Measurements from ENCODE around the gene PTPRD.
"Not testable (repeated sequence)": the region's sequence is repeated elsewhere in the genome, so short reads cannot be mapped to it uniquely, and the experiment has no call there.

Gene PTPRD

DNA sequence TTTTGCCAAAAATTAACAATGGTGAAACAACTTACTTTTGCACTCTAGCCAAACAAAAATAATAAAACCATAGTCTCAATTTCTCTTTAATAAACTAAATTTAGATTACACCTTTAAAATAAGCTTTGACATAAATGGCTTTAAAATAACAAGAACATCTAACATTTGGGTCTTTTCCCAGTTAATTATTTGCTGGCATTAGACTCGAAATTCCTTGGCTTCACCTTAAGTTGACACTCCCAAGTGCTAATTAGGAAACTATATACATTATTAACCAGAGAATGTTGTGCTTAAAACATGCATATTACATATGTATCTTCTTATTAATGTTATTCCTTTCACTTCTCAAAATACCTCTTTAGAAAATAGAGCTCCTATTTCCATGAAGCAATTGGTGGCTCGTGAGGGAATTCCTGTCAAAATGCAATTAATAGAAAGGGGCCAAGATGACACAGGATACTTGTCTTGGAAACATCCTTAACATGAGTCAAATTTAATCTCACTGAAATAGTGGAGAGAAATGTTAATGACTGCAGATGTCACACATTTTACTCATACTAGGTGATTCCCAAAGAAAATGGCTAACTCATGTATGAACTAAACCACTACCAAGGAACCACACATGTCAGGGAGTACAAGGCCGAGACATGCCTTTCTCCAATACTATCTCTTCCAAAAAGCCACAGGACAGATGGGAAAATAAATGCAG, 1880.3 kb downstream of the PTPRD start:
- DNase-seq, result no peak

DNA sequence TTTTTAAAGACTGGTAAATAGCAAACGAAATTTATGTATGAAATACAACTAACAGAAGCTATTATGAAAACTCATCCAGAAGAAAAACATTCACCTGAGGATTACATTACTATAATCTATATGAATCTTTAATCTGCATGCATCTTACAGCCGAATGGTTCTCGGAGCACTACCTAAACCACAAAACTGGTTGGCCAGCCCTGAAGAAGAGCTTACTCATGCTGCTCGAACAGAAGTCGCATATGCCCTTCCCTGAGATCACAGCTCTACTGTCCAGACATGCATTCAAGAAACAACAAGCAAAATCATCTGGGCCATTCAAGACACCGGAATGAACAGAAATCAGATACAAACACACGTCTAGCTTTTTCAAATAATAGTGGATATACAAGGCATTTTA, 1882.2 kb downstream of the PTPRD start:
- no peak for DNase-seq

DNA sequence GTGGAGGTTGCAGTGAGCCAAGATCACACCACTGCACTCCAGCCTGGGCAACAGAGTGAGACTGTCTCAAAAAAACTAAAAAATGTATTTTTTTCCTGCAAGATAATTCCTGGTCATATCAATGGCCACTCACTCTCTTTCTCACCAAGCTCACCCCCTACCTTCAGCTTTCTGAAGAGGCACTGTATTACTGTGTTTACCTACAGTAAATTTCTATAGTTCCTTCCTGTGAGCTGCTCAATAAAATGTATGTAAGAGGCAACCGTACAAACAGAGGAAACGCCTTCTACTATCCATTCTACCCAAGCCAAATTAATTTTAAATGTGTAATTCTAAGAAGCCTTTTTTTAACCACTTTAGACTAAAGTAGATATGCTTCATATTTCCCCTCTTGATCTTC, 1883.9 kb downstream of the PTPRD start:
- no peak for DNase-seq

DNA sequence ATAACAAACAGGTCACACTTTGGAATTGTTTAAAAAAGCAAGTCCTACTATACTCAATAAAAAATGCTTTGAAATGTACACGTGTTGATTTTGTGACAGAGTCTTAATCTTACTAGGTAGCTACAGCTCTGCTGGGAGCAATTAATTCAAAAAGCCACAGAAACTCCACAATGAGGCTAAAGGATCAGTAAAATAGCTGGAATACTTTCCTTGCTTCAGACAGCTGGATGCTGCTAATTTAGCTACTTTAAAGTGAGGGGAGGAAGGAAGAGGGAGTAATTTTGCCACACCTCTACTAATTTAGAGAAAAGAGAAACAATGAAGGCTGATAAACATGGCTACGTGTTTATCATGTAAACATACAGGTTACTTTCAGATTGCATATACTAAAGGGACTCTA, 1885.6 kb downstream of the PTPRD start:
- no peak for DNase-seq

DNA sequence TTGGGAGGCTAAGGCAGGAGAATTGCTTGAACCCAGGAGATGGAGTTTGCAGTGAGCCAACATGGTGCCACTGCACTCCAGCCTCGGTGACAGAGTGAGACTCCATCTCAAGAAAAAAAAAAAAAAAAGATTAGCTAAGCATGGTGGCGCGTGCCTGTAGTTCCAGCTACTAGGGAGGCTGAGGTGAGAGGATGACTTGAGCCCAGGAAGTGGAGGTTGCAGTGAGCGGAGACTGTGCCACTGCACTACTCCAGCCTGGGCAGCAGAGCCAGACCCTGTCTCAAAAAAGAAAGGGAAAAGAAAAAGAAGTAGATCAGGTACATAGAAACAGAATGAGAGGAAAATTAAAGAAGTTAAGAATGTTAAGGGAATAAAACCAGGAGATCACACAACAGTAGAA, 1886.1 kb downstream of the PTPRD start:
- no peak for DNase-seq

DNA sequence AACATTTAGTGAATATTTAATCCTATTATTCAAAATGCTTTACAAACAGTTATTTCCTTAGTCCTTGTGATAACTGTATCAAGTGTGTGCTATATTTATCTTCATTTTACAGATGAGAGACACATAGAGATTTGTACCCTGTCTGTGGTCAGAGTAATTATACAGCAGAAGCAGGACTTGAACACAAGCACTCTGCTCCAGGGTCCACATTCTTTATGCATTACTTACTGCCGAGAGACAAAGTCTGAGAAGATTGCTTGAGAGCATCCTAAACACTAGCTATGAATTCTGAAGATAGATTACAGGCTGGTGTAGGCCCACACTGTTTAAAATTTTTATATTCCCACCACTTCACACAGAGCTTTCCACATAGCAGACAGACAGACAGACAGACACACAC, 1887.2 kb downstream of the PTPRD start:
- no peak for DNase-seq

DNA sequence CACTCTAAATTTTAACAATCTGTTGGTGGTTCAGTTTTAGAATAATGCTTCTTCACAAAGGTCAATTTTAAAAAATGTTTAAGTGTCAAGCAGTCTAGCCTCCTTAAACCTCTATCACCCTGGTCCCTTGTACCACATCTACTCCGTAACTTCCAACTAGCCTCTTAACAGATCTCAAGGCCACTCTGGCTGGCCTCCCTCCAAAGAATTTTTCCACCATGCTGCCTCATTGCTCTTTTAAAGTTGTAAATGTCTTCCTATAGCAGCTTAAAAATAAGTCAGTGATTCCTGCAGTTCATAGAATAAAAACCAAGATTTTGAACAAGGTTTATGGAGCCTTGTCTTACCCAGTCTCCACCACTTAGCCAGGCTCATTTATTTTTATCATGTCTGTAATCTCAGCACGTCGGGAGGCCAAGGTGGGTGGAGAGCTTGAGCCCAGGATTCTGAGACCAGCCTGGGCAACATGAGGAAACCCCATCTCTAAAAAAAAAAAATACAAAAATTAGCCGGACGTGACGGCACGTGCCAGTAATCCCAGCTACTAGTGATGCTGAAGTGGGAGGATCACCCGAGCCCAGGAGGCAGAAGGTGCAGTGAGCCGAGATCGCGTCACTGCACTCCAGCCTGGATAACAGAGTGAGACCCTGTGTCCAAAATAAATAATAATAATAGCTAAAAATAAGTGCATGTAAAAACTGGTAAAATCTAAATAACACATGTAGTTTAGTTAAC, 1888.4 kb downstream of the PTPRD start:
- DNase-seq, result no peak

DNA sequence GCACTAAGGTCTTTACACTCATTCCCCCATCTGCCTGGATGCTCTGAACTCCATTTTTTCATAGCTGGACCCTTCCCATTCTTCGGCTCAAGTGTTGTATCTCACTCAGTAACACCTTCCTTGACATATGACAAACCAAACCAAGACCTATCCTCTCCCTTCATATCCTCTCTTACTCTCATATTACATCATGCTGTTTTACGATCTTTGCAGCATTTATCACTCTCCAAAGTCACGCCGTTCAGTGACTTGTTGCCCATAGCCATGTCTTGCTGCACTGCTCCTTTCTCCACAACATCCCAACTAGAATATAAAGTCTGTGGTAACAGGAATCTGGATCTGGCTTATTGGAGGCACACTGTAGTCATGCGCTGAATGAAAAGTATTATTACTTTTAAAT, 1889.6 kb downstream of the PTPRD start:
- no peak for DNase-seq

DNA sequence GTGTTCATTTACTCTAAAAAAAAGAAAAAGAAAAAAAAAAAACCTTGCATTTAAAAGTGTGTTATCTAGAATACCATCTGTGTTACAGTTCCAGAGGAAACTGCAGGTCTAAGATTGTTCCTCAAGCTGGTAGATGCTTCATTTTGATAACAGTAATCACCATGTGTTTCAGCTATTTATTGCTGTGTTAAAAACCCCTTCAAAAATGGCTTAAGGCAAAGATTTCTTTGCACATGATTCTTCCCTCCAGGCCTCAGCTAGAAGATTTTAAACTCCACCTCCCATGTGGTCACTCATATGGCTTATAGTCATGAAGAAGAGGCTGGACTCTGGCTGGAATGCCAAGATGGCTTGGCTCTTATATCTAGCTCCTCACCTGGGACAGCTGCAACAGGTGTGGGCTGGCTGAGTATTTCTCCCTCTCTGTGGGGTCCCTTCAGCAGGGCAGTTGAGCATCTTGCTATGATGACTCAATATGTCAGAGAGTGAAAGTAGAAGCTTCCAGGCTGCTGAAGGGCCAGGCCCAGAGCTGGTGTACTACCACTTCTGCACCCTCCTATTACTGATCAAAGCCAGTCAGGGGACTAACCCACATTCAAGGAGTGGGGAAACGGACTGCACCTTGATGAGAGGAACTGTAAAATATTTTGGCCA, 1892.8 kb downstream of the PTPRD start:
- DNase-seq, result no peak

DNA sequence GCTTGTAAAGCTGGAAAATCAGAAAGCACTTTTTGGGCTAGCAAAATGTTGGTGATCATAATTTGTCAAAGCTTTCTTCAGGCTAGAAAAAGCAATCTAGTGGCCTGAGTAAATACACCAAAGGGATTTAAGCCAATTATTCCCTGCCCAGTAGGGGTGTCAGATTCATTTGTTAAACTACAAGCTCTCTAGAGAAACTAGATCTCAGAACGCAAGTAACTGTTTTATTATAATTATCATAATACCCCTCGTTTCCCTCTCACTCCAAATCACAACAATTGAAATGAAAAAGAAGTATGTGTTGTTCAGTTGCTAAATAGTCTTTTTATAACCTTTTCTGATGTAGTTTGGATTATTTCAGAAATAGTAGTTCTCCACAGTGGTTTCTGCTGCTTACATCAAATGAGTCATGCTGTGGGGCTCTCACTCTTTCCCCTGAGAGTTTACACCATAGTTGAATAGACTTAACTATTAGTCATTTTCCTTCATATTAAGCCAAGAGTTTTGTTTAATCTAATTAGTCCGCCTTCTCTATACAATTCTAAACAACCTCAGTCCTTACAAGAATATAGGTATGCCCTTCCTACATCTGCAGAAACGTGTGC, 1894.6 kb downstream of the PTPRD start:
- no peak for DNase-seq

DNA sequence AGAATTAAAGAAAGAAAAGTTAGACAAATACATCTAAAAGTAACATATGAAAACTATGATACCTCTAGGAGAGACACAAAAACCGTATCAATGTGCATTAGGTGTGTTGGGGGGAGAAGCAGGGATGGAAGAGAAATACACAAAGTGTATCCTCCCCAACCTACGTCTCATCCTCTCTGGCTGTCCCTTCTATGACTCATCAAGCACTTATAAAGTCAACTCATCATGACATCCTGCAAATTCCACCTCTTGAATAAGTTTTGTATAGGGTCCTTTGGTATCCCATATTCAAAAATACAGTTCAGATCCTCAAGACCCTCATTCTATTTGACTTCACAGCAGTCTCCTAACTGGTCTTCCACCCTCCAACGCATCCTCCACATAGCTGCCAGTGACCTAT, 1895.7 kb downstream of the PTPRD start:
- DNase-seq, result no peak

DNA sequence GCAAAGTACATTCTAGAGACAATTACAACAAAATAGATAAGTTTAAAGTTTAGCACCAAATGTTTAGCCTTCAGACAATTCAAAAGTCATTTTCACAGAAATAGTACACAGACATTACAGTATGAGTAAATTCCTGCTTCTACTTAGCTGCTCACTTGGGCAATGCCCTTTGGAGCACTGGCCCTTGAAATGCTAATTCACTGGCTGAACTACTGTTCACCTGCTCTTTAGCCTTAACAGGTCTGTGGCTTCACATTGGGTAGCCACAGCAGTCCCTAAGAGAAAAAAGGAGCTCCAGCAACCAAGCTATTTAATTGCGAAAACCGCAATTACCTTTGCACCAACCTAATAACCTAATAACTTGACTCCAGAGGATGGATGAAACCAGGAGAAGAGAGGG, 1897.0 kb downstream of the PTPRD start:
- no peak for DNase-seq

DNA sequence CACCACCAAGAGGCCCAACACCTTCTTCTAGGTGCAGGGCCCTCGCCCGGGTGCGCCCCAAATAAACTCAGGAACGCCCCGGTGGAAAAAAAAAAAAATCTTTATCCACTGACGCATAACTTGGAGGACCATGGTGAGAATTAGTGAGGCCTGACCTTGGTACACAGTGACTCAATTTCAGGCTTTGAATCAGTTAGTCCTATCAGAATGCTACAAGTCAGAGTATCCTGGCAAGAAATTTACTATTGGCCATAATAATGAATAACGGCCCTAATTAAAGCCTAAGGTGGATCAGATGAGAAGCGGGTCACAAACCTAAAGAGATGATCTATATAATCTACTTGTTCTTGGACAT, 1899.0 kb downstream of the PTPRD start:
- no peak for DNase-seq

DNA sequence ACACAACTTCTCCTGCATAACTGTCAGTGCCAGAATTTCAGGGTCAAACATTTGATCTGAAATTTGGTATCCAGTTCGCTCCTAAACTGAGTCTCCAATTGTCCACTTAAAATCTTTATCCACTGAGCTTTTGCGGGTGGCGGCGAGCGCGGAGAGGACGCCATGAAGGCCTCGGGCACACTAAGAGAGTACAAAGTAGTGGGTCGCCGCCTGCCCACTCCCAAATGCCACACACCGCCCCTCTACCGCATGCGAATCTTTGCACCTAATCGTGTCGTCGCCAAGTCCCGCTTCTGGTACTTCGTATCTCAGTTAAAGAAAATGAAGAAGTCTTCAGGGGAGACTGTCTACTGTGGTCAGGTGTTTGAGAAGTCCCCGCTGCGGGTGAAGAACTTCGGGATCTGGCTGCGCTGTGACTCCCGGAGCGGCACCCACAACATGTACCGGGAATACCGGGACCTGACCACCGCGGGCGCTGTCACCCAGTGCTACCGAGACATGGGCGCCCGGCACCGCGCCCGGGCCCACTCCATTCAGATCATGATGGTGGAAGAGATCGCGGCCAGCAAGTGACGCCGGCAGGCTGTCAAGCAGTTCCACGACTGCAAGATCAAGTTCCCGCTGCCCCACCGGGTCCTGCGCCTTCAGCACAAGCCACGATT, 1899.5 kb downstream of the PTPRD start:
- DNase-seq, result no peak

DNA sequence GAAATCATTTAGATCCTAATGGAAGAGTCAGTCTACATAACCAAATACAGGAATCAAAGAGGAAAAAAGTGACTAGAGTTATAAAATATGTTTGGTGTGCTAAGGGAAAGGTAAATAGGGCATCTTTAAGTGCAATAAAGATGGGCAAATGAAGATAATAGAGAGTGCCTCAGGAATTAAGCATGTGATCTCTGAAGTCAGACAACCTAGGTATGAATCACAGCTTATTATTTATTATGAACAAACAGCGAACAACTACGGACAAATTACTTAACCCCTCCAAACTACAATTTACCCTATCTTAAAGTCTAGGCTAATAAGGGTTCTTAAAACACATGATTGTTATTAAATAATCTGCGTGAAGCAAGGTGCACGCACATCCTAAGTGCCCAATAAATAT, 1903.1 kb downstream of the PTPRD start:
- DNase-seq, result no peak

DNA sequence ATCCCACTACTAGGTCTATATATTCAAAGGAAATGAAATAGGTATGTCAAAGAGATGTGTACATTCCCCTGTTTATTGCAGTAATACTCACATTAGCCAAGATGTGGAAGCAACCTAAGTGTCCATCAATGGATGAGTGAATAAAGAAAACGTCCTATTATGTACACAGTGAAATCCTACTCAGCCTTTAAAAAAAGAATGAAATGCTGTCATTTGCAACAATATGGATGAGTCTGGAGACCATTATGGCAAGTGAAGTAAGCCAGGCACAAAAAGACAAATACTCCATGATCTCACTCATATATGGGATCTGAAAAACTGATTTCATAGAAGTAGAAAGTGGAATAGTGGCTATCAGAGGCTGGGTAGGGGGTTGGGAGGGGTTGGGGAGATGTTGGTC, 1904.1 kb downstream of the PTPRD start:
- no peak for DNase-seq

DNA sequence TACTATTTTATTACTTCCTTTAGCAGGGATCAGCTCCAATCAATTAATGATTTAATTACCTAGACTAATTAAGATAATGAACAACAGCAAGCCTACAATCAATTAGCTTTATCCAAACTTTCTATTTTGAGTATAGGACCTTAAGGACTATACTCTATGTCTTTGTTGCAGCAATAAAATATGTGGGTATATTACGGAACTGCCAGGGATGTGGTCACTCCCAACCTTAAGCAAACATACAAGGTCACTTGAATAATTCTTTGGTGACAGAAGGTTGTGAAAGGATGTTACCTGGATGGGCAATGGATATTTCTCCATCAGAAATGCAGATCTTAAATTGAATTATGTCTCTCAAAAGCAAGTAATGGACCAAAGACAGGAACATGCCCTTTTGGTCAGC, 1905.8 kb downstream of the PTPRD start:
- no peak for DNase-seq

DNA sequence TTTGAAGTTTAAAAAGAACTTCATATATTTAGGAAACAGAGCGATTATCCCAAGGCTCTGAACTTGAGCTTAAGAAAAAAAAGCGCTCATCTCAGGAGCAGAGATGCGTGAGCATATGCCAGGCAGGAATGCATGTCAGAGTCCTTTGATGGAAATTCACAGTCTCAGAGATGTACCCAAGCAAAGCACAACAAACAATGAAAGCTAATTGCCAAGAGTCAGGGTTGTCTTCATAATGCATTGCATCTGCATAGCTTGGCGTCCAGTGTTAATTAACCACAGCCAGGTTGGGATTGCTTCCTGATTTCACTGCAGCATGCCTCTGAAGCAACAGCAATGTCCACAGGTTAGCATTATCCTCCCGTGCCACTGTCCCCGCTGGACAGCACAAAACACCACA, 1906.3 kb downstream of the PTPRD start:
- no peak for DNase-seq

DNA sequence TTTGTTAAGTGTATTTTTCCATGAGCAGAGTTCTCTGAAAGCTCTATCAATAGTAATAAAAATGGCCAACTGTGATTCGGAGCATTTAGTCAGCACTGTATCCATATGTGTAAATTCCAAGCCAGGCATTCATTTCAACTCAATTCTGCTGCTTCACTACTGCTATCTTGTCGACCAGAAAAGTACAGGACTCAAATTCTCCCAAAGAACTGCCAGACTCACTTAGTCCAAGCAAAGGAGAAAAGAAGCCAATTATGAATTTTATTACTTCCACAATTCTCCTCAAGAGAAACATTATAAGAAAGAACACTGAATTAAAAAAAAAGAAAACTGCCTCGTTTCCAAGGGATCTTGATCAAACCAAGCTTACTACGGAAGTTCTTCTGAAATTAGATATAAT, 1906.9 kb downstream of the PTPRD start:
- no peak for DNase-seq

DNA sequence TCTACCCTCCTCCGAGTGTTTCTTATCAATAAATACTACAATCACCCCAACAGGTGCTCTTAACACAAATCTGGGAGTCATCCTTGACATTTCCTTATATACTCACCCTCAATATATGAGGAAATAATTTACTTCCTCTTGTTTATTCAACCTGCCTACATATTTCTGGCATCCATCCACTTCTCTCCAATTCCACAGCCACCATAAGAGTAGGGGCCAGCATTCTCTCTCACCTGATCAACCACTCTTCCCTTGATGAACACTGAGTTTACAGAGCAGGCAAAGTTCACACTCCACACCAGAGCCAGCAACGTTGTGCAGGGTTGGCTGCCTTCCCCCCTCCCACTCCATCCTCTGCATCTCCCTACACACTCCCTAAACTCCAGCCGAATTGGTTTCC, 1908.9 kb downstream of the PTPRD start:
- DNase-seq, result no peak

DNA sequence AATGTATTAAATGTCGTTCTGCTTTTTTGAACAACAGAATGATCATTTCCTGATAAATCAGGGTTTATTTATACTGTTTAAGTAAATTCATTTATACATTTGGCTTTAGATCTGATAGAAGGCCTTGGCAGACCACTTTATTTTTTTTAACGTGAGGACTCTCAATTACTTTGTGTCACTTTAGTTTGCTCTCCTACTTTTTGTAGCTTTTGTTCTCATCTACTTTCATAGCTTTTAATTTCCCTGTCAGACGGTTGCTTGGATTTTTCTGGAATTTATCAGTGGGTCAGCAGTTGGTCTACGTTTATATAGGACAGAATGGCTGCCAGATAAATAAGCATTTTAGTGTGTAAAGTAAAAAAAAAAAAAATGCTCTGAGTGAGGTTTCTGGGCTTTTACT, 1910.9 kb downstream of the PTPRD start:
- no peak for DNase-seq

DNA sequence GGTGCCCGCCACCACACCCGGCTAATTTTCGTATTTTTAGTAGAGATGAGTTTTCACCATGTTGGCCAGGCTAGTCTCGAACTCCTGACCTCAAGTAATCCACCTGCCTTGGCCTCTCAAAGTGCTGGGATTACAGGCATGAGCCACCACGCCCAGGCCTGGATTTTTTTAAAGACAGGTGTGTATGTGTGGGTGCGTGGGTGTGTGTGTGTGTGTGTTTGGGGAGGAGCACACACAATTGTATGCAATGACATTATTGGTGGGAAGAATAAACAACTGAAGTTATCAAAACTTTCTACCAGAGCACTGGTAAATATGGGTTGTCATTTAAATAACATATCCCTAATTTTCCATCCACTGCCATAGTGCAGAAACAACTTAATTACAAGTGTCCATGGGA, 1915.2 kb downstream of the PTPRD start:
- DNase-seq, result not testable (repeated sequence)

DNA sequence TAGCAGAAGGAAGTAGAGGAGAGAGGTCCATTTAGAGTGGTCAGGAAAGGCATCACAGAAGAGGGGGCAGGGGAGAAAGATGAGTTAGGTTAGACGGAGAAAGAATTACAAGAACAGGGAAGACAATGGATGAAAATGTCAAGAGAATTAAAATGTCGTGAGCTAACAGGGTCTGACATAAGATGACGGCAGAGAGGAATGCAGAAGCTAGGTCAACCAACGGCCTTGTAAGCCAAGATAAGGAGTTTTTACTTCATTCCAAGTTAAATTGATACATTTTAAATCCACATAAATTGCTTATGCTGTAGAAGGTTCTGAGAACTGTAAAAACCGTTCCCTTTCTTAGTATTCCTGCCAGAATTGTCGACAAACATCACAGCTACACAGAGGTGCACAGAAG, 1916.3 kb downstream of the PTPRD start:
- DNase-seq, result no peak
